HG03135 (cell line): ENCODE measurements around the gene MANBA.
A peak's percentile ranks its signal among the peaks of the same experiment; 100 is the strongest.
"Not testable (repeated sequence)": the region's sequence is repeated elsewhere in the genome, so short reads cannot be mapped to it uniquely, and the experiment has no call there.

Experiments used
- ATAC-seq: cut with Tn5 transposase; IDR thresholded peaks from one replicate; pipeline ENCODE4 v1.9.1; 2021; ENCODE audit warnings: mild to moderate bottlenecking, moderate library complexity; ENCODE audit not compliant: unreplicated experiment

The MANBA gene

DNA sequence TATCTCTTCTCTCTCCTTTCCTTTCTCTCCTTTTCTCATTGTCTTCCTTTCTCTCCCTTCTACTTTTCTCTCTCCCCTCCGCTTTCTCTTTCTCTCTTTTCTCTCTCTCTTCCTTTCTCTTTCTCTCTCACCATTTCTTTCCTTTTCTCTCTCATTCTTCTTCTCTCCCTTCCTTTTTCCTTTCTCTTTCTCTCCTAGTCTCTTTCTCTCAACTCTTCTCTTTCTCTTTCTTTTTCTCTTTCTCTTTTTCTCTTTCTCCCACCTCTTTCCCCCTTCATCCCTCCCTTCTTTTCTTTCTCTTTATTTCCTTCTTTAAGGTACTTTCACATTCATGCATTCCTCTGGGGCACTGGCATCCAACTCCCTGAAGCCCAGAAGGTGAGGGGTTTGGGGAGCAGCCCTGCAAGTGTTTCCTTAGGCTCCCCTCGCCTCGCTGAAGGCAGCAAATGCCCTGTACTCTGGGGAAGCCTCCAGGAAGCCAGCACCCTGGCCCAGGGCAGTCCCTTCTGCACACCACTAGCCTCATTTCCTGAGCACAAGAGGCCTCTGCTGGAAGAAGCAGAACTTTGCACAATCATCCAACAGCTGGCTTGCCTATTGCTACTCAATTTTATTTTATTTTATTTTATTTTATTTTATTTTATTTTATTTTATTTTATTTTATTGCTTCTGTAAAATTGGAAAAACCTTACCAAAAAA is 135.4 kb downstream of the MANBA start:
- peak; percentile 87 for ATAC-seq

DNA sequence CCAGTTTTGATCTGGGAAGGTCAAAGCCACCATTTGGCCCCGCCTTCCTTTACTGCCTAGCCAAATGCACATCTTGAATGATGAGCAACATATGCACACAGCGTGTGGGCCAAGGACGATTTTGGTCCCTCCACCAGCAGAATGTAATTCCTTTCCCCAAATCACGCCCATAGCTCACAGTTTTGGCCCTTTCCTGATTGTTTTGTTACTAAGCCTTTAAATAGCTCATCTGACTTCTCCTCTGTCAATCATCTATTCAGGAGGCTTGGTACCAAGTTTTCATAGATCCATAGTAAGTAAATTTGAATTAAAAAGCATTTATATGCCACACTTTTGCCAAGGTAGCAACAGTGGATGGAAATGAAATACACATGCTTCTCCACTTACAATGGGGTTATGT is 136.3 kb downstream of the MANBA start:
- no peak for ATAC-seq

DNA sequence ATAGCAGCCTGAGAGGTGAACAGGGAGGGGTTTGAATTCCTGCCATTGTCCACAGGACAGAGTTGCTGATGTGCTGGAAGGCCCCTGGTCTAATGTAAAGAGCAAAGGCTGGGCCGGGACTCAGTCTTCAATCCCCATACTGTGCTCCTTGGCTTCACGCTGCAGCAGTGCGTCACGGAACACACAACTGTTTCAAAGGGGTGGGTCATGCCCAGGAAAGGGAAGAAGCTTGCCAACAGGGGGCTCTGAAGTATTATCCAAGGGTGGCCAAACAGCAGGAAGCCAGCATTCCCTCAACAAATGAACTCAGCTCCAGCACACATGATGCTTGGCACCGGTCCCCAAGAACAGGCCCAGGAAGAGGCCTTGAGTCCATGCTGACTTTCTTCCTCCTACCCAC is 137.1 kb downstream of the MANBA start:
- ATAC-seq = no peak

DNA sequence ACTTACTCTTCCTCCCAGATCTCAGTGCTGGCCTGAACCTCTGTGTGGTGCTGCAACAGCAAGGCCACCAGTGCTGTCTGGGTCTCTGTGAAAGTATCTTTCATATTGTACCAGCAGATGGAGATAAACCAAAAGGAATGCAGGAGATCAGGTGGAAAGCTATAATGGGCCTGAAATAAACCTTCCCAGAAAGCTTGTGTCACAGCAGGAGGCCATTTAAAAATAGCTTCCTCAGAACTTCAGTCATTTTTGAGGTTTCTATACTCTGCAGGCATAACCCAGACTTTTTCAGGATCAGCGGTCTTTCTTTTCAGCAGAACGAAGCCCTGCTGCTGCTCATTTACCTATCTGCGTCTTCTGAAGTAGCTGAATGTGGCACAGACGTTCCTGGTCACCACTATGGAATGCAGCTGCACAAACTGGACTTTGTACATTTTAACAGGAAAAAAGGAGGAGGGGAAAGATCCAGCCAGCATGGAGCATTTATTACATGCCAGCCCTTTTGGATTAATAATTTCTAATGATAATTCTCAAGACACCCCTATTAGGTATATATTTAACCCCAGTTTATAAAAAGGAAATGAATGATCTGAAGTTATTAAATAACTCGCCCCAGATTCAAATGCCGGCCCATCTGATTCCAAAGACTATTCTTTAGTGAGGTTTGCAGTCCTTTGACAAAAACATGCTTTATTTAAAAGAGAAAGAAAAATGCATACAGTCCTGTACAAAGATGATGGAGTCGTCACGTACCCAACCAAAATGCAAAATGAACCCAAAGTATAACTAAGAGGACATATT is 139.9 kb downstream of the MANBA start:
- ATAC-seq = peak; percentile 50

DNA sequence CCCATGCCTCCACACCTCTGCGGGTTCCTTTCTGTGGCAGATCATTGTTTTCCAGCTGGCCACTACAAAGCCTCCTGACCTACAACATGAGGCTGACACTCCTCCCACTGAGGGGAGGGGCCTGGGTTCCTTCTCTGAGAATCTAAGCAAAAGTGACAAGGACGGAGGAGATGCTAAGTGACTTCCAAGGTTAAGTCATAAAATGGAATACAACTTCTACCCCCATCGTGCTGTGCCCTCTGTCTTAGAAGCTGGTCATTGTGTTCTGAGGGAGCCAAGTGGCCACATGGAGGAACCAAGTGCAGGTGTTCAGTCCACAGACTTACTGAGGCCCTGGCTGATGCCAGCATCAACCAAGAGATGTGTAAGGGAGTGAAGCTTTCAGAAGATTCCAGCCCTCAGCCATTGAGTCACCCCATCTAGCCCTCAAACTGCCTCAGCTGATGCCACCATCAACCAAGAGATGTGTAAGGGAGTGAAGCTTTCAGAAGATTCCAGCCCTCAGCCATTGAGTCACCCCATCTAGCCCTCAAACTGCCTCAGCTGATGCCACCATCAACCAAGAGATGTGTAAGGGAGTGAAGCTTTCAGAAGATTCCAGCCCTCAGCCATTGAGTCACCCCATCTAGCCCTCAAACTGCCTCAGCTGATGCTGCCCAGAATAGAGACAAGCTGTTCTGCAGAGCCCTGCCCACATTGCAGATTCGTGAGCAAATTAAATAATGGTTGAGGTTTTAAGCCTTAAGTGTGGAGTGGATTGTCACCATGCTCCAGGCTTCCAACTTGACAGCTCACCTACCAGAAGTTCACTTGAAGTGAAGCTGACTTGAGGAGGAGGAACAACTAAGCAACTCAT is 140.8 kb downstream of the MANBA start:
- not testable (repeated sequence) for ATAC-seq

DNA sequence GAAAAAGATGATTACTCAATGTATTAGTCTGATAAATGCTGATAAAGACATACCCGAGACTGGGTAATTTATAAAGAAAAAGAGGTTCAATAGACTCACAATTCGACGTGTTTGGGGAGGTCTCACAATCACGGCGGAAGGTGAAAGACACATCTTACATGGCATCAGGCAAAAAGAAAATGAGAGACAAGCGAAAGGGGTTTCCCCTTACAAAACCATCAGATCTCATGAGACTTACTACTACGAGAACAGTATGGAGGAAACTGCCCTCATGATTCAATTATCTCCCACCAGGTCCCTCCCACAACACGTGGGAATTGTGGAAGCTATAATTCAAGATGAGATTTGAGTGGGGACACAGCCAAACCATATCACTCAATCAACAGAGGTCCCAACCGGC is 141.7 kb downstream of the MANBA start:
- not testable (repeated sequence) for ATAC-seq

DNA sequence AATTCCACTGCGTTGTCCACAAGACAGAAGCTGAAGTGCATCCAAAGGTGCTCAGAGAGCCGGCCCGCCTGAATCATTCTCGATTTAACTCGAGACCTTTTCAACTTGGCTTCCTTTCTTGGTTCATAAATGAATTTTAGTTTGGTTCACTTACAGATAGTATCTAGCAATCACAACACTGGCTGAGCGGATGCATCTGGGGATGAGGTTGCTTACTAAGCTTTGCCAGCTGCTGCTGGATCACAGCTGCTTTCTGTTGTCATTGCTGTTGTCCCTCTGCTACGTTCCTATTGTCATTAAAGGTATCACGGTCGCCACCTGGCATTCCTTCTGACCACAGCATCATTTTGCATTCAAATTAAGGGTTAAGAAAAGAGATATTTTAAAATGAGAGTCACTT is 144.1 kb downstream of the MANBA start:
- ATAC-seq = no peak

DNA sequence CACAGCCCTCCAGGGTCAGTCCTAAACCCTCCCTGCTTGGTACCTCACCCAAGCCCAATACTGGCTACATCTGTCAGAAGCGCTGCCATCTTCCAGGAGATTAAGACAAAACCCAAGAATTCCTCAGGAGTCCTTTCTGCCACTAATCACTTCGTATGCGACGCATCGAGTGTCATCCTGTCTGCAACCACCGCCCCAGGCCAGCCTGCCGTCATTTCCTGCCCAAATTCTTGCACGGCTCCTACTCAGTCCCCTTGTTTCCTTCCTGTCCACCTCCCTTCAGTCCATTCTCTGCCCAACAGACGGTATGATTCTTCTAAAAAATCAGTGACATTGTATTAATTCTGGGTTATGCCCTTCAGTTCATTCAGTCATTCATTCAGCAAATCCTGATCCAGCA is 146.0 kb downstream of the MANBA start:
- no peak for ATAC-seq

DNA sequence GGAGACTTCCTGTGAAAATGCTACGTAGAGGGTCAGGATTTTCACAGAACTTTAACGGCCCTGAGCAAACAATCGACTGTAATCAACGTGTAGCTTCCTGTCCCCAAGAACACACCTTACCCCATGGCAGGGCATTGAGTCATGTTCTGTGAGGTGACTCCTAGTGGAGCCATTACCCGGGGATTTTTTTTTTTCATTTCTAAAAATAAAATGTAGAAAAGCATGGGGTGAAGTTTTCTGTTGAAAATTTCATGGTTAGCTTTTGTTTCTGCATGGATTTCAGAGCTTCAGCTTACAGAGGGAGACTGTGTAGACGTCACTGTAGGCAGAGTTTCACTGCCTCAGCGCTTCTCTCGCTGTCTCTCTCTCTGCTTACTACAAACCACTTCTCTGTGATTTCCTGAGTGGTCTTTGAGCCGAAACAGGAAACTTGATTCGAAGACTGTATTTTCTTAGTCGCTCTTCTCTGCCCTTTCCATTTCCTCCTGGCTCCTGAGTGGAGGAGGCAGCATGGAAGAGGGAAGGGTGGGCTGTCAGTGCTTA is 147.9 kb downstream of the MANBA start:
- no peak for ATAC-seq

DNA sequence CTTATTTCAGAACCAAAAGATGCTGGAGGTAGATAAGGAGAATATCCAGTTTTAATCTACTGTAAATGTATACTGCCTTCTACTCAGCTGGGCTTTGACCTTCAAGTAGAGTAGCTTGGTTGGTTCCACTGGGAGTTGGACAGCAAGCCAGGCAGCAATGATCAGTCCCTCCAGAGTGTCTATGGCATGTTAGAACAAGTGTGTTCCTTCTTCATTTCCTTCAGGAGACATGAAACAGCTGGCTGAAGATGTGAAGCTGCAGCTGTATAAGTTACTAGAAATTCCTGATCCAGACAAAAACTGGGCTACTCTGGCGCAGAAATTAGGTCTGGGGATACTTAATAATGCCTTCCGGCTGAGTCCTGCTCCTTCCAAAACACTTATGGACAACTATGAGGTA is 148.6 kb downstream of the MANBA start:
- ATAC-seq = no peak

DNA sequence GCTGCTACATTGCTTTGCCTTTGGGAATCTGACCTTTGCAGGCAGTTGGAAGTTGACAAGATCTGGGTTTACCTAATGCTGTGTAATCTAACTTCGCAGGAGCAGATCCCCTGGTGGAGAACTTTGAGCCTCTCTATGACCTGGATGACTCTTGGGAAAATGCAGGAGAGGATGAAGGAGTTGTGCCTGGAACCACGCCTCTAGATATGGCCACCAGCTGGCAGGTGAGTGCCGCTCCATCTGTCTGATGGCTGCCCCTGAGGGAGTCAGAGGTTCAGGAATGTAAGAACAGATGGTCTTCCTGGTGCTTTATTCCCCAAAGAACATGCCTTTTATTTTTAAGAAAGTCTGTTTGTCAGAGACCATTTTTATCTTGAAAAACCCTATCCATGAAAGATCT is 150.3 kb downstream of the MANBA start:
- no peak for ATAC-seq

DNA sequence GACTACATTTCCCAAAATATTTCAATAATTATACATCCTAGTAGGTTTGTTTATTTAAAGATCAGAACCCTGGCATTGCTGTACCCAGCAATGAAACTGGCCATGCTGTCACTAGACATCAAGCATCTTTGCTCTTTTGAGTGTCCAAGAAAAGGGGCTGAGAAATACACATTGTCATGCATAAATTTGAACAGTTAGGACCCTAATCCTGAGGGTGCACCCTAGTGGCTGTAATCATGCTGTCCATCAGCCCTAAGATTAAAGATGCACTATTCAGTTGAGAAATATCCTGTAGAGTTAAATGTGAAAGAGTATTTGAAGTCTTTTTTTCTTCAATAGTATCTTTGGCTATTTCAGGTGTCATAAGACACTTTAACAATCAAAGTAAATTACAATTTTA is 150.8 kb downstream of the MANBA start:
- no peak for ATAC-seq

DNA sequence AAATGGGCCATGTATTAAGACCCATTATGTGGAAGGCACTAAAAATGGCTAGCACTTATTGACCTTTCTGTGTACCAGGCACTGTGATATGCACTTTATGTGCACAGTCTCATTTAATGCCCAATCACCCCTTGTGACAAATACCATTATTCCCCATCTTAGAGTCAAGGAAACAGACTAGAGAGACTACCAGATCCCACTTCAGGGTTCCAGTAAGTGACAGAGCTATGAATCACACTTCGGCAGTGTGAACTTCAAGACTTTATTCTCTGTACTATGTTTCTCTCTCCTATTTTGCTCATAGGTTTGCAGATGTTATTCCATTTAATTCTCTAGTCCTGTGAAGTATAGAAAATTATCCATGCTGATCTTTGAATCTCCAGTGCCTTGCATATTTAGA is 152.6 kb downstream of the MANBA start:
- no peak for ATAC-seq

DNA sequence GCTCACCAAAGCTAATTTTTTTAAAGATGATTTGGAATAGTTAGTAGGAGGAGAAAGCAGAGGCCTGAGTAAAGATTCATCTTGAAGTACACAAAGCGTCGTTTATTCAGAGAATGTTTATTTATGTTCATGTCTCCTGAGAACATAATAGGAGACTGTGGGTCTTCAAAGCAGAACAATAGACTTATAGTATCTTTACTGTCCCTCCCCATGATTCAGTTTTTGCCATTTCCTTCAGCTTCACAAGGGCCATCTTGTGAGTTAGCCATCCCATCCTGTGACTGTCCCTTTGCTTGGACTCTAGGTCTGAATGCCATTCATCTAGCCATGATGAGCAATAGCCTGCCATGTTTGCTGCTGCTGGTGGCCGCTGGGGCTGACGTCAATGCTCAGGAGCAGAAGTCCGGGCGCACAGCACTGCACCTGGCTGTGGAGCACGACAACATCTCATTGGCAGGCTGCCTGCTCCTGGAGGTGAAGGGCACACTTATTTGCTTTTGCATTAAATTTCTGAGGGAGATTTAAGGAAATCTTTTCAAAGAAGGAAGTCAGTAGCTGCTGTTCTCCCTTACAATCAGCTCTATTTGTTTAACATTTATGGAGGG is 153.8 kb downstream of the MANBA start:
- no peak for ATAC-seq

DNA sequence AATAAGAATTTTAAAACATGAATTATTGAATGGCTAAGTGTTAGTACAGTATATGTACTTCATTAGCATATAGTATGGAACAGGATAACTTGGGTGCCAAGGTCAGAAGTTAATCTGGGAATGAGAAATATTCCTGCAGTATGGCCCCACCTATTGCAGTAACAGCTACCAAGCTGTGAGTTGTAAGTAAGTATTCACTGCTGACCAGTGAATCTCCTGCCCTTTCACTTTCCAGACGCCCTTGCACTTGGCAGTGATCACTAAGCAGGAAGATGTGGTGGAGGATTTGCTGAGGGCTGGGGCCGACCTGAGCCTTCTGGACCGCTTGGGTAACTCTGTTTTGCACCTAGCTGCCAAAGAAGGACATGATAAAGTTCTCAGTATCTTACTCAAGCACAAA is 154.5 kb downstream of the MANBA start:
- ATAC-seq = no peak

DNA sequence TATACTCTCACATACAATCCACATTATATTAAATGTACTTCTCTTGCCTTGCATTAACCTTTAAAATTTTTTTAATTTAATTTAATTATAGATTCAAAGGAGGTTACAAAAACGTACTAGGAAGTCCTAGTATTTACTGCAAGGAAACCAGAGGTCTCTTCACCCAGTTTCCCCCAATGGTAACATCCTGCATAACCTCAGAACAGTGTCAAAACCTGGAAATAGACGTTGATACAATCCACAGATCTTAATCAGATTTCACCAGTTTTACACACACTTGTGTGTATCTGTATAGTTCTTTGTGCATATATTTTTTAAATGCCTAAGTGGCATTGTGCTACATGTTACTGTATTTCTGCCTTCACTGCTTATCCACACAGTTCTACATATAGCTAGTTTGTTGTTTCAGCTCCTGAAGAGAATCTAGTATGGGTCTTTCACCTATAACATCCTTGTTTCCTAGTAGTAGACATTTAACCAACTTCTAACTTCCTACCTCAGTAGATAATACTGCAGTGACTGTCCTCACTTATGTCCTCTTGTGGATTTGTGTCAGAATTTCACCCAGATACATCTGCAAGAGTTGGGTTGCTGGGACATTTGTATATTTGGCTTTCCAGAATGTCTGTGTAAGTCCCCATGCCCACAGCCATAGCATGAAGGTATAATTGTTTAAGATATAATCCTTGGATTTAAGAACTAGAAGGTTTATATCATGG is 156.4 kb downstream of the MANBA start:
- ATAC-seq = no peak

DNA sequence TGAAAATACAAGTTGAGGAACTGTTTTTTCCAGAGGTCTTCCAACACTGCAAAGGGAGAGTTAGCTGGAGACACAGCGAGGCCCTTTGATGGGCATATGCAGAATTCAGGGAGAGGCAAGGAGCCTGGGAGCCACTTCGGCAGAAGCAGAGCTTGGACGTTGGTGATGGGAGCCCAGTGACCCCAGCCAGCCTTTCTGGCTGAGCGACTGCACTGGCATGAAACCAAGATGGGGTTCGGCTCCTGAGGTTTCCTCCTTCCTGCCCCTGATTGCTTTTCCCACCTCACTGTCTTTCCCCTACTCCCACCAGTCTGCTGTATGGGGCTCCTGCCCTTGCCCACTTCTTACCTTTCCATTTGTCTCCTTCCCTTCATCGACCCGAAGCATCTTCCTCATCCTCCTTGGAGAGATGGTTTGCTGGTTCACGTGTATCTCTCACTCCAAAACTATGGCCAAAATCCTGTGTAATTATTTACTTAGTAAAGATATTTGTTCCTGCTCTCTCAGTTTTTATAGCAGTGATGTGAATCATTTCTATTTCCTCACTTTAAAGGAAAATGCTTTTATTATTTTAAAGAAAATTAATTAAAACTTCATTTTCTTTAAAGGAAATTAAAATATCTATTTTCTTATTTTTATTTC is 159.1 kb downstream of the MANBA start:
- ATAC-seq = no peak

DNA sequence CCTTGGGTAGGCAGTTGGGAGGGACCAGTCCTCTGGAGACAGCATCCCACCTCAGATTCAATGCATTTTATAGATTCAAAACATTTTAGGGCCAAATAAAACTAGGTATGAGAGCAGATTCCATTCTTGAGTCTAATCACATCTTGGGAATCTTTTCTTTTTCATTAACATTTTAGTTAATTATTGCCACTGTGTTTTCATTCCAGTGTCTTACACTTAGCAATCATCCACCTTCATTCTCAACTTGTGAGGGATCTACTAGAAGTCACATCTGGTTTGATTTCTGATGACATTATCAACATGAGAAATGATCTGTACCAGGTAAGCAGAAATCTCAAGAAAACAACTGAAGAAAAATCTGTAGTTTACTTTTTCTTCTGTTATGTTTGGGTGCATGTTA is 160.1 kb downstream of the MANBA start:
- no peak for ATAC-seq

DNA sequence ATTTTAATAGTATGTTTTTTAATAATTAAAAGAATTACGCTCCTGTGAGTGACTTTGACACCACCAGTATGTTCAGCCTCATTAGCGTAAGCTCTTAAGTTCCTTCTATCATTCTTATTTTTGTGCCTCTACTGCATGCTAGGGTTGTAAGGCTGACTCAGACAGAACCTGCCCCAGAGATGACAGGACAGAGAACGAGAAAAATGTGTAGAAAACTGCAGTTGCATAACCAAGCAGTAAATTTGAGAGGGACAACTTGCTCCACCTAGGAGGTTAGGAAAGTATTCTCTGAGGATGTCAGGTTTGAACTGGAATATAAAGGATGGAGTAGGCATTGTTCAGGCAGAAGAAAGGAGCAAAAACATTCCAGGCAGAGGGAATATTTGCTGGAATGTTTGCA is 160.9 kb downstream of the MANBA start:
- no peak for ATAC-seq

DNA sequence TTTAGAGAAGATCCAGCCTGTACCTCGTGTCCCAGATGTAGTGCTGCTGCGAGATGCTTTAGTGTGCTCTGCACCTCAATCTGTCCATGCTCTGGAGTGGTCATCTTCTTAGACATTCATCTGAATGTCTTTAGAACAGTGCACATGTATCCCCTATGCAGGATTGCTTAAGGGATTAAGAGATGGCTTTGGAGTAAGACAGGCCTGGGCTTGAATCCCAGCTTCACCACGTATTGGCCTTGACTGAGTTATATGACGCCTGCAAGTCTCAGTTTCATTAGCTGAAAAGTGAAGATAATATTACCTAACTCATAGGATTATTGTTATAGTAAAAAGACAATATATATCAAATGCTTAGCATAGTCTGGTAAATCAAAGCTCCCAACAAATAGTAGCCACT is 161.3 kb downstream of the MANBA start:
- ATAC-seq = no peak
